Epithelial cell of proximal tubule (primary cell): ENCODE data around the gene YPEL5. TPM values are rescaled to one million over a fixed set of nuclear protein-coding genes. Genes with fewer than 3 reads are reported as not detected.
"Not testable (repeated sequence)": the region's sequence is repeated elsewhere in the genome, so short reads cannot be mapped to it uniquely, and the experiment has no call there.

Experiments
- DNase-seq: peaks from one replicate; pipeline ENCODE4 v3.0.0-alpha.2; 2011; ENCODE audit warnings: low read depth
- H3K4me3 ChIP-seq: 2 replicates; pipeline ENCODE4 v1.5.1; 2011; ENCODE audit warnings: low read depth, mild to moderate bottlenecking, low read length
- CTCF ChIP-seq: conservative IDR thresholded peaks from 2 replicates; pipeline ENCODE4 v1.5.1; 2012; ENCODE audit warnings: low read depth, mild to moderate bottlenecking, low read length
- total RNA-seq: library from RNA; depleted of rRNA; stranded (reverse); fragments of >200 nt; gene quantifications from 2 replicates; pipeline ENCODE4 v1.2.3, GENCODE V29; 2015

The YPEL5 gene
- total RNA-seq, 1 donor from 2014 or later = 63.1 TPM

GRCh38 chr2:30108192-30108591, 38.6 kb upstream of the YPEL5 start:
- TF ChIP-seq CTCF = no peak
- no peak for DNase-seq
- H3K4me3 ChIP-seq = no peak overlapping the region

- no peak for TF ChIP-seq CTCF
- DNase-seq = no peak
- no peak overlapping the region for H3K4me3 ChIP-seq
These were observed 38.0 kb upstream of the YPEL5 start for GRCh38 chr2:30108851-30109250.

GRCh38 chr2:30109856-30110255, 37.0 kb upstream of the YPEL5 start:
- H3K4me3 ChIP-seq = no peak overlapping the region
- no peak for DNase-seq
- TF ChIP-seq CTCF = no peak

GRCh38 chr2:30110773-30111172, 36.0 kb upstream of the YPEL5 start:
- TF ChIP-seq CTCF = no peak
- no peak for DNase-seq
- no peak overlapping the region for H3K4me3 ChIP-seq

GRCh38 chr2:30111186-30111585, 35.6 kb upstream of the YPEL5 start:
- DNase-seq, H3K4me3 ChIP-seq: not testable (repeated sequence)

GRCh38 chr2:30112561-30112960, 34.2 kb upstream of the YPEL5 start:
- no peak for TF ChIP-seq CTCF
- no peak for DNase-seq
- no peak overlapping the region for H3K4me3 ChIP-seq

- no peak for TF ChIP-seq CTCF
- no peak overlapping the region for H3K4me3 ChIP-seq
- peak; percentile 67 for DNase-seq
These were observed 33.1 kb upstream of the YPEL5 start for GRCh38 chr2:30113617-30114293.
